CD1c-positive myeloid dendritic cell (primary cell): ENCODE results near the gene EIF3F.
"Not testable (repeated sequence)": the region's sequence is repeated elsewhere in the genome, so short reads cannot be mapped to it uniquely, and the experiment has no call there.

ENCODE experiments used
- DNase-seq: peaks from one replicate; pipeline ENCODE4 v3.0.0-alpha.2; 2016; ENCODE audit errors: extremely low spot score

The EIF3F gene

GRCh38 chr11:7986768-7987559 lies at the start of gene EIF3F:
EIF3F (plus strand) TSS chr11:7987337; CDS start chr11:7987353, 16 bp downstream.
- DNase-seq: peak; percentile 99

GRCh38 chr11:7941146-7941545 lies 46.0 kb upstream of the EIF3F start:
- no peak for DNase-seq

- no peak for DNase-seq
Observed at GRCh38 chr11:7941608-7942007, 45.5 kb upstream of the EIF3F start, which contains the start of gene OR10A3. OR10A3 (minus strand) TSS chr11:7941708; CDS start chr11:7939520, 2,188 bp downstream.

- no peak for DNase-seq
Observed at GRCh38 chr11:7944123-7944522, 43.0 kb upstream of the EIF3F start.

- DNase-seq: no peak
Observed at GRCh38 chr11:7949934-7950333, 37.2 kb upstream of the EIF3F start.

GRCh38 chr11:7955191-7955590 lies 31.9 kb upstream of the EIF3F start:
- DNase-seq: no peak

GRCh38 chr11:7964261-7964660 lies 22.9 kb upstream of the EIF3F start:
- DNase-seq: no peak

GRCh38 chr11:7964873-7965272 lies 22.3 kb upstream of the EIF3F start:
- no peak for DNase-seq

- no peak for DNase-seq
Observed at GRCh38 chr11:7965386-7965785, 21.8 kb upstream of the EIF3F start, which contains the start of gene NLRP10. NLRP10 (minus strand) TSS chr11:7965447; CDS start chr11:7963495, 1,952 bp downstream.

- DNase-seq: no peak
Observed at GRCh38 chr11:7967097-7967496, 20.0 kb upstream of the EIF3F start.

GRCh38 chr11:7967826-7968225 lies 19.3 kb upstream of the EIF3F start:
- no peak for DNase-seq

- no peak for DNase-seq
Observed at GRCh38 chr11:7968686-7969085, 18.5 kb upstream of the EIF3F start.

GRCh38 chr11:7969756-7970646 lies 17.1 kb upstream of the EIF3F start:
- no peak for DNase-seq

- no peak for DNase-seq
Observed at GRCh38 chr11:7971846-7972245, 15.3 kb upstream of the EIF3F start.

GRCh38 chr11:7973011-7973410 lies 14.1 kb upstream of the EIF3F start:
- no peak for DNase-seq

- no peak for DNase-seq
Observed at GRCh38 chr11:7974668-7975067, 12.5 kb upstream of the EIF3F start.

- no peak for DNase-seq
Observed at GRCh38 chr11:7977232-7977917, 9.8 kb upstream of the EIF3F start.

GRCh38 chr11:7981619-7982157 lies 5.4 kb upstream of the EIF3F start:
- DNase-seq: no peak

GRCh38 chr11:7982582-7983119 lies 4.5 kb upstream of the EIF3F start:
- DNase-seq: no peak

- DNase-seq: no peak
Observed at GRCh38 chr11:7983832-7984590, 3.1 kb upstream of the EIF3F start.

GRCh38 chr11:7987560-7987883 lies 385 bp downstream of the EIF3F start:
- DNase-seq: not testable (repeated sequence)
